DOHH2 (cell line): ENCODE results near the gene CNOT4.

ENCODE experiments used
- H3F3A ChIP-seq: fragments of 200-600 bp; sonication (generic), shearing (Covaris generic); 2 replicates; pipeline ENCODE4 v1.6.0; 2016; ENCODE audit warnings: antibody characterized with exemption, mild to moderate bottlenecking; ENCODE audit not compliant: control insufficient read depth, insufficient read depth
- H3K27ac ChIP-seq: fragments of 200-600 bp; sonication (generic); 2 replicates; pipeline ENCODE4 v1.5.1; 2014; ENCODE audit warnings: low read depth, mild to moderate bottlenecking, low read length, moderate library complexity
- H3K27me3 ChIP-seq: fragments of 200-600 bp; sonication (generic); 2 replicates; pipeline ENCODE4 v1.6.1; 2014; ENCODE audit warnings: mild to moderate bottlenecking, low read length, mixed read lengths; ENCODE audit not compliant: control insufficient read depth
- H3K36me3 ChIP-seq: fragments of 200-600 bp; sonication (generic); 2 replicates; pipeline ENCODE4 v1.6.1; 2014; ENCODE audit warnings: mild to moderate bottlenecking, low read length, moderate library complexity, mixed read lengths; ENCODE audit not compliant: control insufficient read depth
- H3K4me1 ChIP-seq: fragments of 200-600 bp; sonication (generic); 2 replicates; pipeline ENCODE4 v1.6.1; 2014; ENCODE audit warnings: mild to moderate bottlenecking, low read length, mixed read lengths; ENCODE audit not compliant: control insufficient read depth
- H3K4me2 ChIP-seq: fragments of 200-600 bp; sonication (generic); 2 replicates; pipeline ENCODE4 v1.6.0; 2014; ENCODE audit warnings: mild to moderate bottlenecking, low read length, moderate library complexity
- H3K4me3 ChIP-seq: fragments of 200-600 bp; sonication (generic); 2 replicates; pipeline ENCODE4 v1.5.1; 2014; ENCODE audit warnings: mild to moderate bottlenecking, low read length, mixed read lengths
- H3K79me2 ChIP-seq: fragments of 200-600 bp; sonication (generic); 2 replicates; pipeline ENCODE4 v1.6.1; 2014; ENCODE audit warnings: mild to moderate bottlenecking, low read length, mixed read lengths; ENCODE audit not compliant: control insufficient read depth
- H3K9me2 ChIP-seq: fragments of 200-600 bp; sonication (generic); replicated peaks from 2 replicates; pipeline ENCODE4 v1.6.1; 2014; ENCODE audit warnings: mild to moderate bottlenecking, low read length, mixed read lengths; ENCODE audit not compliant: control insufficient read depth
- H3K9me3 ChIP-seq: fragments of 200-600 bp; sonication (generic); 2 replicates; pipeline ENCODE4 v1.6.1; 2014; ENCODE audit warnings: antibody characterized with exemption, low read length, mixed read lengths; ENCODE audit not compliant: control insufficient read depth, insufficient read depth
- H4K20me1 ChIP-seq: fragments of 200-600 bp; sonication (generic); 2 replicates; pipeline ENCODE4 v1.6.0; 2014; ENCODE audit warnings: low read depth, mild to moderate bottlenecking, antibody characterized with exemption, low read length, moderate library complexity; ENCODE audit not compliant: control insufficient read depth, insufficient read depth
- EZH2phosphoT487 ChIP-seq: fragments of 200-600 bp; sonication (generic); IDR thresholded peaks from 2 replicates; pipeline ENCODE4 v1.6.1; 2017; ENCODE audit warnings: borderline replicate concordance, mild to moderate bottlenecking, antibody characterized with exemption, low read length, moderate library complexity, mixed read lengths
- TF ChIP-seq, protein P1 (sequence below): fragments of 200-600 bp; sonication (generic); IDR thresholded peaks from one replicate; pipeline ENCODE4 v1.5.1; 2014; ENCODE audit warnings: antibody characterized with exemption, mild to moderate bottlenecking, low read depth, low read length; ENCODE audit not compliant: poor library complexity, severe bottlenecking

The CNOT4 gene

DNA sequence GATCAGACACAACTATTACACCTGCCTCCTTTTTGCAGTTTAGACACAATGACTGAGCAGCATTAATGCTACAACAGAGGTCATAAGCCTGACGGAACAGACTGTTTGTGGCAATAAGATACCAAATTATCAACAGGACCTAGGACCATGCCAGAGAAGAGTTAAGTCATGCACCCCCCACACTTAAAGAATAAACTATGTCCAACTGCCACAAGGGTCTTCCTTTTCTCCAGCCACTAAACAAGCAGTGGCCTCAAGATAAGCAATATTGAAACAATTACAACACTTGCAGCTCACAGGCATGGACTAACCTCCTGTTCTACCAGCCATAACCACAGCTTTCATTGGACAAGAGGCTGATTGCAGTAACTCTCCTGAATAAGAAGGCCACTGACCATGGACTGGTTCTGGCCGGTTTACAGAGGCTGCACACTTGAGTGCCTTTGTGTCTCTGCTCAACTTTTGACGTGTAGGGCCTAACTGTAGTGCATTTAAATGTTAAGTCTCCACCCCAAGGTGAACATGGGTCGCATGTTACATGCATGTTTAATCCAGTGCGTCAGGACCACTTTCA is 171.8 kb downstream of the CNOT4 start:
- TF ChIP-seq EZH2phosphoT487, result no peak
- TF ChIP-seq, protein P1, sequence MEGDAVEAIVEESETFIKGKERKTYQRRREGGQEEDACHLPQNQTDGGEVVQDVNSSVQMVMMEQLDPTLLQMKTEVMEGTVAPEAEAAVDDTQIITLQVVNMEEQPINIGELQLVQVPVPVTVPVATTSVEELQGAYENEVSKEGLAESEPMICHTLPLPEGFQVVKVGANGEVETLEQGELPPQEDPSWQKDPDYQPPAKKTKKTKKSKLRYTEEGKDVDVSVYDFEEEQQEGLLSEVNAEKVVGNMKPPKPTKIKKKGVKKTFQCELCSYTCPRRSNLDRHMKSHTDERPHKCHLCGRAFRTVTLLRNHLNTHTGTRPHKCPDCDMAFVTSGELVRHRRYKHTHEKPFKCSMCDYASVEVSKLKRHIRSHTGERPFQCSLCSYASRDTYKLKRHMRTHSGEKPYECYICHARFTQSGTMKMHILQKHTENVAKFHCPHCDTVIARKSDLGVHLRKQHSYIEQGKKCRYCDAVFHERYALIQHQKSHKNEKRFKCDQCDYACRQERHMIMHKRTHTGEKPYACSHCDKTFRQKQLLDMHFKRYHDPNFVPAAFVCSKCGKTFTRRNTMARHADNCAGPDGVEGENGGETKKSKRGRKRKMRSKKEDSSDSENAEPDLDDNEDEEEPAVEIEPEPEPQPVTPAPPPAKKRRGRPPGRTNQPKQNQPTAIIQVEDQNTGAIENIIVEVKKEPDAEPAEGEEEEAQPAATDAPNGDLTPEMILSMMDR, result no peak
- no peak overlapping the region for H3K4me3 ChIP-seq

DNA sequence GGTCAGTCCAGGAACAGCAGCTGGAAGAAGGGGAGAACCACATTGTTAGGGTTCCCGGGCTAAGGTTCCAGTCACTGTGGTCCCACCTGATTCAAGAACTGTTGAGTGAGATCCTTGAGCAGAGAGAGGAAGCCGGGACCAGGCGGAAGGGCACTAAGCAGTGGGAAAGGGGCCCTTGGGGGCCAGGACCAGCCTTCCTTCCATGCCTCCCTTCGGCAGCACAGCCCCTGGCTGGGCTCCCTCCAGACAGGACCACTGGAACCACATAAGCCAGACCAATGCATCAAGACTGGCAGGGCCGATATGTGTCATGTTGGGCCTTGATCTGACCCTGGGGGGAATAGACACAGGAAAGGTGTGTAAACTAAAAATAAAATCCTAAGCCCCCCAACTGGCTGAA is 172.4 kb downstream of the CNOT4 start:
- H3F3A ChIP-seq, result no peaks in the 10 kb centered on the region
- no peaks in the 10 kb centered on the region for H4K20me1 ChIP-seq
- no peaks in the 10 kb centered on the region for H3K9me2 ChIP-seq
- no peaks in the 10 kb centered on the region for H3K79me2 ChIP-seq
- TF ChIP-seq EZH2phosphoT487, result no peak
- TF ChIP-seq, protein P1, result no peak
- no peaks in the 10 kb centered on the region for H3K36me3 ChIP-seq
- H3K9me3 ChIP-seq, result no peaks in the 10 kb centered on the region
- no peaks in the 10 kb centered on the region for H3K4me1 ChIP-seq
- H3K27ac ChIP-seq, result no peak overlapping the region
- H3K27me3 ChIP-seq, result no peaks in the 10 kb centered on the region
- no peak overlapping the region for H3K4me3 ChIP-seq
- H3K4me2 ChIP-seq, result no peak overlapping the region

More for the DNA sequence above, 171.8 kb downstream of the CNOT4 start:
- Histone ChIP-seq H3K79me2 (no peaks in the 10 kb centered on the region), H3K9me2 (no peaks in the 10 kb centered on the region), H3K27me3 (no peaks in the 10 kb centered on the region), H3K36me3 (no peaks in the 10 kb centered on the region), H3K27ac (no peak overlapping the region), H4K20me1 (no peaks in the 10 kb centered on the region), H3K4me2 (no peak overlapping the region), H3K4me1 (no peaks in the 10 kb centered on the region), H3K9me3 (no peaks in the 10 kb centered on the region), H3F3A (no peaks in the 10 kb centered on the region)

DNA sequence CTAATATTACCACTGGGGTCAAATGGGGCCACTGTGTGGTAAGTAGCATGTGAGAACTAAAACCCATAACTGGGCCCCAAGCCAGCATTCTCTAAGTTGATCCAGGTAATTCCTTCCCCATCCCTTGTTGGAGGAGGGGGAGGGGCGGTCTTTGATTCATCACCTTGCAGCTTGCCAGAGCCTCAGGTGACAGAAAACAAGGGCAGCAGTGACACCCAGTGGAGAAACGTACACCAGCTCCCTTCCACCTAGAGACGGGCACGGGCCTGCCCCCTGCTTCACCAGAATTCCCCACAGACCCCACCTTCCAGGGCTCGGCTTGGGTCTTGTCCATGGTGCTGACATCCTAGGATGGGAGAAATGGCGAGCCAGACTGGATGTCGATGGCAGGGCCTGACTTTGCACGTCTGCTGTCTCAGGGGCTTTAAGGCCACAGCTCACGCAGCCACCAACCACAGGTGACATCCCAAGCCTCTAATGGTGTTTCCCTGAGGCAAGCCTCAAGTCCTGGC is 174.2 kb downstream of the CNOT4 start:
- no peak overlapping the region for H3K27ac ChIP-seq
- H3K4me3 ChIP-seq, result no peak overlapping the region
- TF ChIP-seq, protein P1, result peak; percentile 65
- TF ChIP-seq EZH2phosphoT487, result no peak
- H3K27me3 ChIP-seq, result no peaks in the 10 kb centered on the region
- no peaks in the 10 kb centered on the region for H3K36me3 ChIP-seq
- no peaks in the 10 kb centered on the region for H3F3A ChIP-seq
- no peaks in the 10 kb centered on the region for H3K9me2 ChIP-seq
- H3K9me3 ChIP-seq, result no peaks in the 10 kb centered on the region
- H3K4me1 ChIP-seq, result no peaks in the 10 kb centered on the region
- H3K79me2 ChIP-seq, result no peaks in the 10 kb centered on the region
- no peak overlapping the region for H3K4me2 ChIP-seq
- no peaks in the 10 kb centered on the region for H4K20me1 ChIP-seq
